IPS-20b (cell line): ENCODE data around the gene ADGRL3.

Source experiments
- H3K27ac ChIP-seq: one replicate; pipeline ENCODE4 v1.5.1; 2013; ENCODE audit warnings: low read length
- H3K27me3 ChIP-seq: 2 replicates; pipeline ENCODE4 v1.6.1; 2013; ENCODE audit warnings: mild to moderate bottlenecking, low read length, inconsistent platforms; ENCODE audit not compliant: insufficient read depth
- H3K36me3 ChIP-seq: 2 replicates; pipeline ENCODE4 v1.6.1; 2013; ENCODE audit warnings: low read depth, mild to moderate bottlenecking, inconsistent platforms, low read length, moderate library complexity; ENCODE audit not compliant: insufficient read depth
- H3K4me1 ChIP-seq: 2 replicates; pipeline ENCODE4 v1.6.1; 2013; ENCODE audit warnings: mild to moderate bottlenecking, control low read depth, inconsistent platforms, low read length, moderate library complexity; ENCODE audit not compliant: insufficient read depth
- H3K4me3 ChIP-seq: 2 replicates; pipeline ENCODE4 v1.5.1; 2013; ENCODE audit warnings: mild to moderate bottlenecking, low read length, inconsistent platforms
- H3K9ac ChIP-seq: 2 replicates; pipeline ENCODE4 v1.6.1; 2013; ENCODE audit warnings: low read depth, mild to moderate bottlenecking, inconsistent platforms, low read length, moderate library complexity
- H3K9me3 ChIP-seq: 2 replicates; pipeline ENCODE4 v1.6.1; 2013; ENCODE audit warnings: mild to moderate bottlenecking, low read depth, low read length, inconsistent platforms; ENCODE audit not compliant: insufficient read depth

Gene ADGRL3

GRCh38 chr4:61401771-61402170, 201.6 kb downstream of the ADGRL3 start:
- no peak overlapping the region for H3K27ac ChIP-seq
- H3K9ac ChIP-seq: no peak overlapping the region
- H3K36me3 ChIP-seq: no peaks in the 10 kb centered on the region
- no peak overlapping the region for H3K4me3 ChIP-seq
- no peaks in the 10 kb centered on the region for H3K27me3 ChIP-seq
- H3K4me1 ChIP-seq: peaks cover 33% of the 10 kb centered on the region
- no peaks in the 10 kb centered on the region for H3K9me3 ChIP-seq

GRCh38 chr4:61405307-61405706, 205.2 kb downstream of the ADGRL3 start:
- Histone ChIP-seq H3K9ac (no peak overlapping the region), H3K4me3 (no peak overlapping the region), H3K36me3 (no peaks in the 10 kb centered on the region), H3K9me3 (no peaks in the 10 kb centered on the region), H3K27me3 (no peaks in the 10 kb centered on the region), H3K27ac (no peak overlapping the region), H3K4me1 (peaks cover 8% of the 10 kb centered on the region; the same call in 1 of the 2 replicates)

GRCh38 chr4:61406677-61407076, 206.6 kb downstream of the ADGRL3 start:
- H3K4me1 ChIP-seq: peaks cover 4% of the 10 kb centered on the region; the same call in 1 of the 2 replicates
- no peak overlapping the region for H3K4me3 ChIP-seq
- no peaks in the 10 kb centered on the region for H3K27me3 ChIP-seq
- H3K27ac ChIP-seq: no peak overlapping the region
- no peak overlapping the region for H3K9ac ChIP-seq
- H3K36me3 ChIP-seq: no peaks in the 10 kb centered on the region
- H3K9me3 ChIP-seq: no peaks in the 10 kb centered on the region

GRCh38 chr4:61407642-61408618, 207.8 kb downstream of the ADGRL3 start:
- no peak overlapping the region for H3K9ac ChIP-seq
- no peaks in the 10 kb centered on the region for H3K36me3 ChIP-seq
- no peak overlapping the region for H3K4me3 ChIP-seq
- no peaks in the 10 kb centered on the region for H3K9me3 ChIP-seq
- H3K4me1 ChIP-seq: peaks cover 4% of the 10 kb centered on the region; the same call in 1 of the 2 replicates
- H3K27me3 ChIP-seq: no peaks in the 10 kb centered on the region
- H3K27ac ChIP-seq: no peak overlapping the region

- Histone ChIP-seq H3K27me3 (no peaks in the 10 kb centered on the region), H3K4me3 (no peak overlapping the region), H3K4me1 (peaks cover 4% of the 10 kb centered on the region; the same call in 1 of the 2 replicates), H3K9me3 (no peaks in the 10 kb centered on the region), H3K9ac (no peak overlapping the region), H3K27ac (no peak overlapping the region), H3K36me3 (no peaks in the 10 kb centered on the region)
Measured at GRCh38 chr4:61408861-61409260, 208.7 kb downstream of the ADGRL3 start.

GRCh38 chr4:61411241-61411640, 211.1 kb downstream of the ADGRL3 start:
- H3K27me3 ChIP-seq: no peaks in the 10 kb centered on the region
- peaks cover 4% of the 10 kb centered on the region; the same call in 1 of the 2 replicates for H3K4me1 ChIP-seq
- no peak overlapping the region for H3K9ac ChIP-seq
- no peaks in the 10 kb centered on the region for H3K36me3 ChIP-seq
- H3K27ac ChIP-seq: no peak overlapping the region
- H3K4me3 ChIP-seq: no peak overlapping the region
- H3K9me3 ChIP-seq: no peaks in the 10 kb centered on the region

GRCh38 chr4:61425315-61425714, 225.2 kb downstream of the ADGRL3 start:
- Histone ChIP-seq H3K4me3 (no peak overlapping the region), H3K9me3 (no peaks in the 10 kb centered on the region; the same call in 1 of the 2 replicates), H3K36me3 (peaks cover 5% of the 10 kb centered on the region; the same call in 1 of the 2 replicates), H3K27ac (no peak overlapping the region), H3K27me3 (no peaks in the 10 kb centered on the region), H3K9ac (no peak overlapping the region), H3K4me1 (no peaks in the 10 kb centered on the region)

GRCh38 chr4:61426229-61426628, 226.1 kb downstream of the ADGRL3 start:
- Histone ChIP-seq H3K4me3 (no peak overlapping the region), H3K4me1 (no peaks in the 10 kb centered on the region), H3K27me3 (no peaks in the 10 kb centered on the region), H3K9ac (no peak overlapping the region), H3K27ac (no peak overlapping the region), H3K36me3 (peaks cover 5% of the 10 kb centered on the region; the same call in 1 of the 2 replicates), H3K9me3 (no peaks in the 10 kb centered on the region; the same call in 1 of the 2 replicates)

- no peak overlapping the region for H3K9ac ChIP-seq
- H3K27ac ChIP-seq: no peak overlapping the region
- peaks cover 5% of the 10 kb centered on the region; the same call in 1 of the 2 replicates for H3K36me3 ChIP-seq
- H3K27me3 ChIP-seq: no peaks in the 10 kb centered on the region
- H3K9me3 ChIP-seq: no peaks in the 10 kb centered on the region; the same call in 1 of the 2 replicates
- no peak overlapping the region for H3K4me3 ChIP-seq
- no peaks in the 10 kb centered on the region for H3K4me1 ChIP-seq
Measured at GRCh38 chr4:61427099-61427817, 227.1 kb downstream of the ADGRL3 start.

GRCh38 chr4:61427818-61428495, 227.8 kb downstream of the ADGRL3 start:
- H3K36me3 ChIP-seq: peaks cover 5% of the 10 kb centered on the region; the same call in 1 of the 2 replicates
- no peaks in the 10 kb centered on the region for H3K4me1 ChIP-seq
- no peak overlapping the region for H3K4me3 ChIP-seq
- H3K27me3 ChIP-seq: no peaks in the 10 kb centered on the region
- H3K27ac ChIP-seq: no peak overlapping the region
- H3K9ac ChIP-seq: no peak overlapping the region
- H3K9me3 ChIP-seq: no peaks in the 10 kb centered on the region; the same call in 1 of the 2 replicates

GRCh38 chr4:61428950-61429349, 228.8 kb downstream of the ADGRL3 start:
- Histone ChIP-seq H3K9ac (no peak overlapping the region), H3K4me3 (no peak overlapping the region), H3K27ac (no peak overlapping the region), H3K9me3 (no peaks in the 10 kb centered on the region; the same call in 1 of the 2 replicates), H3K27me3 (no peaks in the 10 kb centered on the region), H3K36me3 (peaks cover 4% of the 10 kb centered on the region; the same call in 1 of the 2 replicates), H3K4me1 (no peaks in the 10 kb centered on the region)
